Vagina (tissue), 2 donors: ENCODE results near the gene NTM.

Source experiments
- CTCF ChIP-seq, 3 experiments: fragments of 450-650 bp in 2 of 3; fragments of 200-600 bp in 1 of 3; sonication (generic) in 1 of 3; IDR thresholded peaks; one replicate each; pipeline ENCODE4 v1.5.1; 2017 to 2019; ENCODE audit warnings: antibody characterized with exemption in 3 of 3, mild to moderate bottlenecking in 2 of 3, moderate library complexity in 2 of 3
- POLR2A ChIP-seq, 2 donors: fragments of 450-650 bp; IDR thresholded peaks; one replicate each; pipeline ENCODE4 v1.6.1; 2017; ENCODE audit warnings: antibody characterized with exemption in 2 of 2, mild to moderate bottlenecking in 2 of 2, moderate library complexity in 2 of 2
- POLR2AphosphoS5 ChIP-seq, 2 donors: sonication (generic); formaldehyde crosslinking; IDR thresholded peaks; one replicate each; pipeline ENCODE4 v1.9.0; 2017; ENCODE audit warnings: antibody characterized with exemption in 2 of 2, mild to moderate bottlenecking in 2 of 2, low read depth in 1 of 2; ENCODE audit not compliant: insufficient read depth in 1 of 2

- TF ChIP-seq CTCF (IDR thresholded peaks at IDR 0.05) (no peak), POLR2A (IDR thresholded peaks at IDR 0.05) (no peak), POLR2AphosphoS5 (IDR thresholded peaks at IDR 0.05; ENCODE audit: insufficient read depth in 1 of 2, low read depth in 1 of 2) (no peak)
Observed at GRCh38 chr11:131912134-131912533, 541.7 kb downstream of the NTM start.
